HUDEP-2 (cell line): ENCODE results near the gene TCEA2.
A peak's percentile ranks its signal among the peaks of the same experiment; 100 is the strongest.
"Not testable (repeated sequence)": the region's sequence is repeated elsewhere in the genome, so short reads cannot be mapped to it uniquely, and the experiment has no call there.

Experiments
- DNase-seq, 76 experiments: peaks; one replicate each; lab custom pipeline; 2025; ENCODE audit not compliant: unreplicated experiment in 76 of 76; lab: John Stamatoyannopoulos, UW

Gene TCEA2

GRCh38 chr20:64076061-64076997, 13.3 kb downstream of the TCEA2 start:
- DNase-seq = no peak

- DNase-seq = no peak
Measured at GRCh38 chr20:64077094-64077493, 14.1 kb downstream of the TCEA2 start.

GRCh38 chr20:64077541-64077875, 14.5 kb downstream of the TCEA2 start:
- DNase-seq = no peak

- no peak for DNase-seq
Measured at GRCh38 chr20:64077876-64078551, 15.0 kb downstream of the TCEA2 start.

GRCh38 chr20:64078934-64079272, 15.9 kb downstream of the TCEA2 start:
- DNase-seq = no peak

GRCh38 chr20:64079273-64080012, 16.4 kb downstream of the TCEA2 start, which contains the start of gene RGS19:
TSS of gene RGS19 (minus strand) at chr20:64079518. CDS start at chr20:64076886, 2,632 bp downstream.
- DNase-seq = peak in 33 of 76 experiments; percentile 10 to 57 (median 33)

GRCh38 chr20:64080013-64080812, 17.2 kb downstream of the TCEA2 start, which contains the start of gene OPRL1:
TSS of gene OPRL1 (plus strand) at chr20:64080082. CDS start at chr20:64092721, 12,639 bp downstream.
- DNase-seq = peak in 4 of 76 experiments; percentile 19 to 35 (median 26)

GRCh38 chr20:64080813-64081623, 18.0 kb downstream of the TCEA2 start:
- DNase-seq = no peak

- no peak for DNase-seq
Measured at GRCh38 chr20:64081624-64081964, 18.6 kb downstream of the TCEA2 start.

- DNase-seq = no peak
Measured at GRCh38 chr20:64082126-64082731, 19.2 kb downstream of the TCEA2 start.

GRCh38 chr20:64082820-64083377, 19.9 kb downstream of the TCEA2 start:
- no peak for DNase-seq

- DNase-seq = peak in 40 of 76 experiments; percentile 8 to 61 (median 32)
Measured at GRCh38 chr20:64083378-64083803, 20.4 kb downstream of the TCEA2 start.

GRCh38 chr20:64083804-64084684, 21.0 kb downstream of the TCEA2 start, which contains the start of gene LKAAEAR1:
TSS of gene LKAAEAR1 (minus strand) at chr20:64084398. CDS start at chr20:64084219, 179 bp downstream.
- no peak for DNase-seq

- no peak for DNase-seq
Measured at GRCh38 chr20:64084685-64085152, 21.7 kb downstream of the TCEA2 start.

GRCh38 chr20:64086801-64087200, 23.8 kb downstream of the TCEA2 start:
- no peak for DNase-seq

GRCh38 chr20:64087226-64087825, 24.3 kb downstream of the TCEA2 start:
- not testable (repeated sequence) for DNase-seq

- DNase-seq = not testable (repeated sequence)
Measured at GRCh38 chr20:64088586-64088985, 25.6 kb downstream of the TCEA2 start.
